ENCODE results near the gene BABAM2.
"Not testable (repeated sequence)": the region's sequence is repeated elsewhere in the genome, so short reads cannot be mapped to it uniquely, and the experiment has no call there.

Gene BABAM2

DNA sequence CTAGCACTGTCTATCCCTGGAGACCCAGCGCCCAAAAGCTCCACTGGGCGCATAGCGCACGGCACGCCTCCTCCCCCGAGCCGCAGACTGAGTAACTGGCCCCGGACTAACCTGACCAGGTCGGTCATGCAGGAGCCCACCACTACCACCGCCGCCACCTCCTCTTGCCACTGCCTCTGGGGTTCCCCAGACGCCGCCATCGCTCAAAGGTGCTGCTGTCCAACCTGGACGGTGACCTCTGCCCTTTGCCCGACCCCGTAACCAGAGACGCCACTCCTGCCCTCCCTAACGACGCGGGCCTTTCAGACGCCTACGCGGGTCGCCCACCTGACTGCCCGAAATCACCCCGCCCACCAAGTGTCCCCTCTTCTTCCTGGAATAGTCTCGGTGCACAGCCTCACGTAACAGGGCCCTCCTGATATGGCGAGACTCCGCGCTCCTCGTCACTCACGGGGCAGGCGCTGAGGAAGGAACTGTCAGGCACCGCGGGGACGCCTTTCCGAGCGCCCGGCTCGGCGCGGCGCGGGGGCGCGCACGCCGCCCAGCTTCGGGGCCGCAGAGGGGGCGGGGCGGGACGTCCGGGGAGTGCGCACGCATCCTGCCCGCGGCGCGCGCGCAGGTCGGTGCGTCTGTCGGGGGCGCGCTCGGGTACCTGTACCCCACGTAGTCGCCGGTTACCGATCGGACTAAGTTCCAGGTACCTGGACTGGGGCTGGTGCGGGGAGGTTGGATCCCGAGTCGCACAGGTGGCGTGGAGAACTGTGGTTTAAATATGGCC lies at the start of gene BABAM2, which contains the start of gene RBKS:
BABAM2 (plus strand) TSS at position 584 of the 778 bp plus-strand sequence. CDS start 3,828 bp downstream, outside the sequence.
RBKS (minus strand) TSS at position 242 of the 778 bp plus-strand sequence; CDS start at position 200, 42 bp downstream.
- DNase-seq: peak; percentile 83

DNA sequence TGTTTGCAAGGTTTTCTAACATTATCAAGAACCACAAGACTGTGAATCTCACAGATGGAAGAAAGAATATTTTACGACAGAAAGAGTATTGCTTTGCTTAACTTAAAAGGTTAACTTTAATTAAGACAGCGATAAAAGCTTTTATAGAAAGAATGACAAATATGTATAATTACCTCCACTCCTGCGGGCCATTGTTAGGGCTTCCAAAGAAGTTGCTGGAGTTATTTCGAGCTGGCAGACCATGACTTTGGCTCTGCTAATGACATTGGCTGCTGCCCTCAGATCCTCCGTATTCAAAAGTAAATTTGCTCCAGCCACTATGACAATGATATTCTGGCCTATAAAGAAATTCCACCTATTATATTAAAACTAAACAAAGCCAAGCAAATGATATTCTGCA lies 47.6 kb upstream of the BABAM2 start:
- no peak for DNase-seq

DNA sequence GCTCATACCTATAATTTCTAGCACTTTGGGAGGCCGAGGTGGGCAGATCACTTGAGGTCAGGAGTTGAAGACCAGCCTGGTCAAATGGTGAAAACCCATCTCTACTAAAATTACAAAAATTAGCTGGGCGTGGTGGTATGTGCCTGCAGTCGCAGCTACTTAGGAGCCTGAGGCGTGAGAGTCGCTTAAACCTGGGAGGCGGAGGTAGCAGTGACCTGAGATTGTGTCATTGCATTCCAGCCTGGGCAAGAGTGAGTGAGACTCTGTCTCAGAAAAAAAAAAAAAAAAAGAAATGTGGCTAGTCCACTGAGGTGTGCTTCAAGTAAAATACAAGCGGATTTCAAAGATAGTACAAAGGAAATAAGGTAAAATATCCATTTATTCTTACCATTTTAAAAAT lies 46.5 kb upstream of the BABAM2 start:
- DNase-seq: no peak

DNA sequence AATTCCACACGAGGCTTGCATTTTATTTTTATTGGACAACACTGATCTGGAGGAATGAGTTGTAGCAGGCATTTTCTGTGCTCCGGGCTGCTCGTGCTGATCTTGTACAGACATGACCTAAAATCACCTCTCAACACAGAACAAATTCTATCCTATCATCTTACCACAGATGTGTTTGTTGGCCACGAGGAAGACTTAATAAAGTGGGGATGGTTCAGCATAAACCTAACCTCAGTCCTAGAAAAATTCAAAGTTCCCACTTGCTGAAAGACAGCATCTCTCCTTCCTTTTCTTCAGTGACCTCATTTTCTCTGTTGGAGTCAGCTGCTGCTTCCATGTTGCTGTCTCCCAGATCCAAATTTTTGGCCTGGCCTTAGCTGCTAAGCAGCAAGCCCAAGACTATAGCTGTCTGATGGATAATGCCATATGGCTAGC lies 45.7 kb upstream of the BABAM2 start:
- no peak for DNase-seq

DNA sequence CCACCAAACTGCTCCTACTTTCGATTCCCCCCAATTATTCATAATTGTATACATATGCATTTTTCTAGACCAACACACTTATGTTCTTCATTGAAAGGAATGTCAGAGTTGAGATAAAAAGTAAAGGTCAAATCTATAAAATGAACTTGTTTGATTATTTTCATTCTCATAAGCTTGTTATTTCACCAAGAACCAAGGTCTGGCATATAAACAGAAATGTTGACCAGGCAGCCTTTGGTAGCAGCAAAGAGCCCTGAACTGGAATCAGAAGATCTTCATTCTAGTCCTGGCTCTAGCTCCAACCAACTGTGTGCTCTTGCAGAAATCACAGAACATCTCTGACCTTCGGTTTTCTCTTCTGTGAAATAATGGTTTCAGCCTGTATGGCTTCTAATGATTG lies 43.2 kb upstream of the BABAM2 start:
- no peak for DNase-seq

DNA sequence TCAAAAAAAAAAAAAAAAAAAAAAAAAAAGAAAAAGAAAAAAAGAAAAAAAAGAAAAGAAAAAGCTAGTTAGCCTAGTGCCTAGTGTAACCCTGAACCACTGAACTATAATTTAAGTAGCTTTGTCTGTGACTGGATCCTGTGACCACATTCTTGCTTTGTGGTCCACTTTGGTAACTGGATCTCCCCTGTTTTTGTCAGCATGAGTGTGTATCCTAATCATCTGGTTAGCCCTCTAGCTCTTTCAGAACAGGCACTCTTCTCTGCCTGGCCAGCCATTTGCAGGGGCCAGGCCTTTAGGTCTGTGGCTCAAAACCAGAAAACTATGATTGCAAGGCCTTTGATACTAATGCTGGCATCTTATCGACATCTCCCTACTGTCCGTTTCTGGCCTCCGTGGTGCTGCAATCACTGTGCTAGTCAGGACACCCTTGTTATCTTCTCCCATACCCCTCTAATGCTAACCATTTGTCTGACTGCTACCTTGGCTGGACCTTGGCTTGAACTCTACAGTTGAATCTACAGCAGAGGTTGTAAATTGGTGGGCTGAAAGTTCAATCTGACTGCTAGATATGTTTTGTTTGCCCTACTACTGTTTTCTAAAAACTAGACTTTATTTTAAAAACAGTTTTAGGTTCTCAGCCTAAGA lies 40.8 kb upstream of the BABAM2 start:
- no peak for DNase-seq

DNA sequence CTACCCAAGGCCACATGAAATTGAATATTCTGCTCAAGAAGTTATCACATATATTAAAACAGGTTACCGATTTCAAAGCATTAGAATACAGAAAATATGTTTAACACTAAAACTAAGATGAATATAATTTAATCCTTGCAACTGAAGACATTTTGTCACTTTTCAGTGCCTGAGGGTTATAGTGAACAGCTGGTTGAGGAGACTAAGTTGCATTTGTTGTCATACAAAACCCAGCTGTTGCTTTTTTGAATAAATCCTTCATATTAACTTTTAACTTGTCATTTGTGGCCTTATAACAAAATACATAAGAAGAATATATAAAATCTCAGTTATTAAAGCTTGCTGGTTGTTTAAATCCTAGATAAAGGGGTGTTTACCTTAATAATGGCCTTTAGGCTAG lies 37.8 kb upstream of the BABAM2 start:
- no peak for DNase-seq

DNA sequence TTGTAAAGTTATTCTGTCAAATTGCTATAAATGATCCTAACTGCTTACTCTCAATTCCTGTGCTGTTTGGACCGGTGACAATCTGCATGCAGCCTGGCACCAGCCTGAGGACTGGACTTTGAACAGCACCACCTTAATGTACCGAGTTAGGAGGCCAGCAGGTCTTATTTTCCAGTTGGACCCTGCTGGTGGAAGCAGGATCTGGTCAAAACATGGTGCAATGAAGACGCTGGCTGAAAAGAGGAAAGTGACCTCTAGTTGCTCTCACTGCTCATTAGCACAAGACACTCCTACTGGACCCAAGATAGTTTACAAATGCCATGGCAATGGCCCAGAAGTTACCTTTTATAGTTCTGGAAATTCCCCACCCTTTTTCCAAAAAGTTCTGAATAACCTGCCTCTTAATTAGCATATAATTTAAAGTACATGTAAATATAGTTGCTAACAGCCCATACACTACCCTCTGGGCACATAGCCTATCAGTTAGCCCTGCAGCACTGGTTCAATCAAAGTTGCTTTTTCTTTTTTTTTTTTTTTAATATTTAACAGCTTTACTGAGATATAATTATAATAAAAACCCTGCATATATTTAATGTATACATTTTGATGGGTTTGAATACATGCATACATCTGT lies 36.2 kb upstream of the BABAM2 start:
- DNase-seq: no peak

DNA sequence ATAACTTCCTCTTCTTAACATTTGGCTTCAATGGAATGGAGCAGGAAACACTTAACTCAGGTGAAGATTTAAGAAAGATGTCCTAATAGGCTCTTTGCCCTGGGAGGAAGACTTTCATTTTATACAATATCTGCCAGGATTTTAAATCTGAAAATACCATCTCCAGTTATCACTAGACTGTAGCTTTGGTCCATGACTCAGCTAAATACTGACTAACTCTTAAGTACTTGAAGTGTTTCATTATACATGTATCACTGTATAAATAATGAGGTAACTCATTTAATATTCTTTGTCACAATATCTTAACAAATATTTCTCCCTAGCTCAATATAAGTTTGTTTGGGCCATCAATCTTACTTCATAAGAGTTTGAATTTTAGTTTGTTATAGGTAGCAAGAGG lies 35.1 kb upstream of the BABAM2 start:
- no peak for DNase-seq

DNA sequence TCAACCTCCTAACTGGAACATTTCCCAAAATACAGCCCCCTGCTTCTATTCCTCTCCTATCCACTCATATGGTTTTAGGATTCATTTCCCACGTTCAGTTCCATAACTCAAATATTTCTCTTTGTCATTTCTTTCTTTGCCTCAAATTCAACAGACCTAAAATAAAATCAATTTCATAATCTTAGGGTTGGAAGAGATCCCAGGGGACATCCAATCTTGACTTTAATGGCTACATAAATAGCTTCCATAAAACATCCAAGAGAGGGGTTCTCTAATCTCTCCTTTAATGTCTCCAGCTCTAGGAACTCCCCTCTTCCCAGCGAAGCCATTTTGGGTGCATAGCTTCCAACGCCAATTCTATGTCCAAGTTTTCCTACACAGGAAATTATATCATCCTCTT lies 34.1 kb upstream of the BABAM2 start:
- DNase-seq: no peak

DNA sequence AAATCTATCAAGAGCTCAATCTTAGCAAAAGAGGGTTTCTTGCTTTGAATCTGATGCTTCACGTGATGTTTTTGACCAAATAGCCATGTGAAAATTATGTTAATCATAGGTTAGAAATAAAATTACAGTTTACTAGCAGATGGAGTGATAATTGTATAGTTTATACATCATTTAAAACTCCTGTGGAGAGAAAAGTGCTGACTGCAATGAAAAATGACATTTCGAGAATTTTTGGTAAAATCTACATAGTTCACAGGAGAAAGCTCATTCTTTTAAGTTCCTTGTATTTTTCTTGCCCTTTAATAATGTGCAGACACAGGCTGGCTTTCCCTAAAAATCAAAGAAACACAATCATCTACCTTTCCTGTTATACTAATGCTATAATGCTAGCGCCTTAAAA lies 33.6 kb upstream of the BABAM2 start:
- no peak for DNase-seq

DNA sequence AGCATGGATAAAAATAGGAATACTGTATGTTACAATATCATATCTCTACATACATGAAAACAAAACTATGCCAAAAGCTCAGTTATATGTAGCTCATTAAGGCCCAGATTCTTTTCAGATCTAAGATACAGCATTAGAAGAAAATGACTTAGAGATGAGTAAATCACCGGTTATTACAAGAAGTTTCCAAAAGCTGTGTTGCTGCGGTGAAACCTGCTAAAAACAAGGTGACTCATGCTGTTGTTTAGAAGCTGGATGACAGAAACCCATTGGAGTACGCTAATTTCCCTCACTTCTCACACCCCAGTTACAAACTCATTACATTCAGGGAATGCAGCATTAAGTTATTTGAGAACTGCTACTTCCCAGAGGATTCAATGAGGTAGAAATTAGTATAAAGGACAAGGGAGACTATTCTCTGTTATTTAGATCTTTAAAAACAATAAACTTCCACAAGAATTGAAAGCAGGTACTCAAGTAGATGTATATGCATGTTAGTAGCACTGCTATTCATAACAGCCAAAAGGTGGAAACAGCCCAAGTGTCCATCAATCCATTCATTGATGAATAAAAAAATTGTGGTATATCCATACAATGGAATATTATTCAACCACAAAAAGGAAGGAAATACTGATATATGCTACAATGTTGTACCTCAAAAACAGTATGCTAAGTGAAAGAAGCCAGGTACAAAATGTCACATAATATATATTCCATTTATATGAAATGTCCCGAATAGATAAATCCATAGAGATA lies 32.9 kb upstream of the BABAM2 start:
- no peak for DNase-seq

DNA sequence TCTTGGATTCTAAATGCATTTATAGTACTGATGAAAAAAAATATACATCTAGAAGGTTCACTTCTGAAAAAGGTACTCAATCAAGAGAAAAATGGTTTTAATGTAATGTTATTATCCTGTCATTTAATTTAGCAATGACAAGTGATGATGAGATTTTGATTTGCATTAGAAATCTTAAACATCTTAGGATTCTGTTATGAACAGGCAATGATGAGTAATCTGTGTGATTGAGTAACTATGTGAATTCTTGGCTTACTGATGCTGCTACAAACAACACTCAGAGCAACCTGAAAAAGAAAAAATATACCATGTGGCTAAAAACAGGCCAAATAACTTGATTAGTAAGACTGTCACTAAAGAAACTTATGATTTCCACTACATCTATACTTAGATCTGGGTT lies 30.4 kb upstream of the BABAM2 start:
- no peak for DNase-seq

DNA sequence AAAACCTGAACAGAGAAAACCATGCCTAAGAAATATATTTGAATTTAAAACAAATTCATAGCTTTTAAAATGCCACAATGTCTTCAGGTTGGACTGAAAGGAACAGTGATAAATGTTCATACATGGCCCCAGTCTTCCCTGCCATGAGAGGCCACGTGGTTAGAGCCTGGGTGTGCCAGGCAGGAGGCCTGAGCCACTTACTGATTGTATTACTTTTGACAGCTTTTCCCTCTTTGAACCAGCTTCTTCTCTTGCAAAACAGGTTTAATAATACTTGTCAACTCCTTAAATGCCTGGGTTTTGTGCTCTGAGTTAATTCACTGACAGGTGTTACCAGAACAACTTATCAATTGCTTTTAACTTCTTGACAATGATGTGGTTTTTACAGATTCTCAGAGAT lies 27.4 kb upstream of the BABAM2 start:
- no peak for DNase-seq

DNA sequence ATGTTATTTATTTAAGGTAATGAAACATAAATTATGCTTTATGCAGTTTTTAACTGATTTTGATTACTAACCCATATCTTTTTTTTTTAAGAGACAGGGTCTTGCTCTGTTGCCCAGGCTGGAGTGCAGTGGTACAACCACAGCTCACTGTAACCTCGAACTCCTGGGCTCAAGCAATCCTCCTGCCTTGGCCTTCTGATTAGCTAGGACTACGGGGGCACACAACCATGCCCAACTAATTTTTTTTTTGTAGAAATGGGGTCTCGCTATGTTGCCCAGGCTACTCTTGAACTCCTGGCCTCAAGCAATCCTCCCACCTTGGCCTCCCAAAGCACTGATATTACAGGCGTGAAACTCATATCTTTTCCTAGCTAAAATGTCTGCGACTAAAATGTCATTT lies 26.6 kb upstream of the BABAM2 start:
- DNase-seq: not testable (repeated sequence)

DNA sequence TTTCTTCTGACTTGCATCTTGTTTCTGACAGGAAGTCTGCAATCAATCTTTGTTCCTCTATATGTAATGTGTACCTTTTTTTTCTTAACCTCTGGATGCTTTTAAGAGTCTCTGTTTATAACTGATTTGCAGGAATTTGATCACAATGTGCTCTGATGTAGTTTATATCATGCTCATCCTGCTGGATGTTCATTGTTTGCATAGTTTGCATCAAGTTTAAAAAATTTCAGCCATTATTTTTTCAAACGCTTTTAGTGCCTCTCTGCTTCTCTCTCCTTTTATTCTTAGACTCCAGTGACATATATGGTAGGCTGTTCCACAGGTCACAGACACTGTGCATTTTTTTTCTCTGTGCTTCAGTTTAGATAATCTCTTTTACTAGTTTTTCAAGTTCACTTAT lies 24.3 kb upstream of the BABAM2 start:
- DNase-seq: no peak

DNA sequence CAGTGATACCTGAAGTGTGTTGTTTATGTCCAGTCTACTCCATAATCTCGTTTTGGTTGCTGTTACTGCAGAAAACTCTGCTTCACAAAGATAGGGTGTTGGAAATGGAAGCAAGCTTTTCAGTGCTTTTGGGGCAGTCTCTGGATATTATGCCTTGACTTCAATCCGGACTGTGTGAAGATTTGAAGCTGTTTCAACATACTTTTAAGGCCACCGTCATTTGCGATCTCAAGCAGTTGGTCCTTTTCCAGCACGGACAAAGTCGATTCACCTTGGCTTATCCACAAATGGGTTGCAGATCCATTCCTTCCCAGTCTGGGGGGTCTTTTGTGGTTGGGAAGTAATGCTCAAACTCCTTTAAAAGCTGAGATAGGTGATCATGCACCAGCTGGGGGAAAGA lies 20.8 kb upstream of the BABAM2 start:
- DNase-seq: no peak

DNA sequence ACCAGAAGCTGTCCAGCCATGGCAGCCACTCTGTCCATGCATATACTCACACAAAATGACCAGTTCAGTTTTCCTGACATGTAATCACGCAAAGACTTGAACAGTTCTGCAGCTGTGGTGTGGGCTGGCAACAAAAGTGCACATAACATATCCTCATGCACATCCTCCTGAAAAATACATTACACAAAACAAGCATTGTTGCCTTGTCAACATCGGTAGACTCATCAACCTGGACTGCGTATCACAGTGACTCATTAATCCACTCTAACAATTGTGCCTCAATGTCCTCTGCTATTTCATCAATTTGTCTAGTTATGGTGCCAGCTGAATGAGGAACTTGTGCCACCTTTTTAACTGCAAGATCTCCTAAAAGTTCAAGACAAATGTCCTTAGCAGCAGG lies 19.8 kb upstream of the BABAM2 start:
- DNase-seq: no peak

DNA sequence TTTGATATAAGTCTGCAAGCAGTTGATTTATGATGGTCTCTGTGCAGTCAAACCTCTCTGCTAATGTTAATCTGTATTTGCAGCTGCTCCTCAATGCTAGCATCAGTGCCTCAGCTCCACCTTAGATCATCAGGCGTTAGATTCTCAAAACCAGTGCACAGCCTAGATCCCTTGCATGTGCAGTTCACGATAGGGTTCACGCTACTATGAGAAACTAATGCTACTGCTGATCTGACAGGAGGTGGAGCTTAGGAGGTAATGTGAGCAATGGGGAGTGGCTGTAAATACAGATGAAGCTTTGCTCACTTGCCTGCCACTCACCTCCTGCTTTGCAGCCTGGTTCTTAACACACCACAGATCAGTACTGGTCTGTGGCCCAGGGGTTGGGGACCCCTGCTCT lies 18.7 kb upstream of the BABAM2 start:
- DNase-seq: no peak

DNA sequence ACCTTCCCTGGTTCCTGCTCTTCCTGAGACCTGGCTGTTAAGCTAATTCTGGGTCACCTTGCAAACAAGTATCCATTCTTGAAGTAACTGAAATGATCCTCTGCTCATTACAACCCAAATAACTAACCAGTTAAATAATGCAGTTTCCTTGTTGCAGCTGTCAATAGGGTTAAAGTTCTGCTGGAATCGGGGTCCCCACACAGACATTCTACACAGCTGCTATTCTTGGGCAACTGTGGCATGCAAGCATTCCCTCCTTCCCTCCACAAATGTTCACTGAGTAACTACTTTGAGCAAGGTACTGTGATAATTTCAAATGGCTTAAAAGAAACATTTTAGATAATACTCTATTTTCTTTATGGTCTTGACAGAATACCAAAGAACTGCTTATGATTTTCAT lies 17.4 kb upstream of the BABAM2 start:
- no peak for DNase-seq

DNA sequence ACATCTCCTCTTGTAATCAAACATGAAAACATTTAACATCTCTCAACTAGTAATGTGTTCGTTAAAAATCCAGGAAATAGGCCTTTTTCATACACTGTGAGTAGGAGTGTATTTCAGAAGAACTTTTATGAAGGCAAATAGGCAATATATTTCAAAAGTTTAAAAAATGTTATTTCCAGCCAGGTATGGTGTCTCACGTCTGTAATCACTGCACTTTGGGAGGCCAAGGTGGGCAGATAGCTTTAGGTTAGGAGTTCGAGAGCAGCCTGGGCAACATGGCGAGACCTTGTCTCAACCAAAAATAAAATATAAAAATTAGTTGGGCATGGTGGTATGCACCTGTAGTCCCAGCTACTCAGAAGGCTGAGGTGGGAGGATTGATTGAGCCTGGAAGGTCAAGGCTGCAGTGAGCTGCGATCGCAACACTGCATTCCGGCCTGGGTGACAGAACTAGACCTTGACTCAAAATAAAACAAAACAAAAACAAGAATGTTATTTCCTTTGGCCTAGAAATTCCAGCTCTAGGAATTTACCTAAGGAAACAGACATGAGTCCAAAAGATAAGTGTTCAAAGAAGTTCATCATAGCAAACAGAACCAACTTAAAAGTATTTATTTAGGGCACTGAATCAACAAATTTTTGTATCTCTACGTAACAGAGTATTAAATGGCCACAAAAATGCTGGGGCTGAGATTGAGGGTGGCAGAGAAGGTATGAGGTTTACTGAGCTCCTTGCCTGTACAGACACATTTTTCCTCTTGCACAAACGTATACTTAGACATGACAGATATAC lies 15.2 kb upstream of the BABAM2 start:
- DNase-seq: no peak

DNA sequence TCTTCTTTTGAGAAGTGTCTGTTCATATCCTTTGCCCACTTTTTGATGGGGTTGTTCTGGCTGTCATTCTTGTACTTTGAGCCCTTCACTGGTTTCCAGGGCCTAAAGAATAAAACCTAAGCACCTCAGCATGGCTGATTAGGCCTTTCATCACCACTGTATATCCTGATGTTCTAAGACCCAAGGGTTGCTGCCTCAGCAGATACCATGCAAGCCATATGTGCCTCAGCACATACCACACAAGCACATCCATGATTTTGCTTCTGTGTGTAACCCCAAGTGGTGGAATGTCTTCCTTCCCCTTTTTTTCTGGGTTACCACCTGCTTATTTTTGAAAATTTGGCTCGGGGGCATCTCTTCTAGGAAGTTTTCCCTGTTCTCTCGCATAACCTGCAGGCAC lies 11.7 kb upstream of the BABAM2 start:
- no peak for DNase-seq
